ENCODE measurements around the gene ZRANB1.

DNA sequence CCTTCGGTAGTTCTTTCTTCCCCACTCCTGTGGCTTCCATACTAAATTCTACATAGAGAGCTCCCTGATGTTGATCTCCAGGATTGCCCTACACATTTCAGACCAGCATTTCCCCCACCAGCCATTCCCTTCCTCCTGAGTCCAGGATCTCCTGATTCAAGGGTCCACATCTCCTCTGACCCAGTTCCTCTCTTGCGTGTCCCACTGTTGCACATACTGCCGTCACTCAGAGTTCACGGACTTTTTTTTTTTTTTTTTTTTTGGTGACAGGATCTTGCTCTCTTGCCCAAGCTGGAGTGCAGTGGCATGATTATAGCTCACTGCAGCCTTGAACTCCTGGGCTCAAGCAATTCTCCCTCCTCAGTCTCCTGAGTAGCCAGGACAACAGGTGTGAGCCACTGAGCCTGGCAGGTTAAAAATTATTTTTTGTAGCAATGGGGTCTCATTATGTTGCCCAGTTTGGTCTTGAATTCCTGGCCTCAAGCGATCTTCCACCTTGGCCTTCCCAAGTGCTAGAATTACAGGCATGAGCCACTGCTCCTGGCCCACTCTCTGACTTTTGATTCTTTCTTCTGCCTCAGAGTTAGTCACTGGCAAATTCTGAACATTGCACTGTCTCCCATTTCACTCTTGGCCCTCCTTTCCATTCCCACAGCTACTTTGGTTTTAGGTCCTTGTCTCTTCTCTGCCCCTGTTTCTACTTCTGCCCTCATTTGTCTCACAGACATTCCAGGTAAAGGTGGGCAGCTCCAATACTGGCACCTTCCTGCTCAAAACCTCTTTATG lies 29.6 kb upstream of the ZRANB1 start:
- TF ChIP-seq EZH2 (IDR thresholded peaks at IDR 0.05): no peak
- TF ChIP-seq CTCF (IDR thresholded peaks at IDR 0.05): no peak

Data from neural progenitor cell (in vitro differentiated cells).